DOHH2 (cell line): ENCODE results near the gene STRN4.
A peak's percentile ranks its signal among the peaks of the same experiment; 100 is the strongest.

Experiments used
- H3F3A ChIP-seq: fragments of 200-600 bp; sonication (generic), shearing (Covaris generic); 2 replicates; pipeline ENCODE4 v1.6.0; 2016; ENCODE audit warnings: antibody characterized with exemption, mild to moderate bottlenecking; ENCODE audit not compliant: control insufficient read depth, insufficient read depth
- H3K27ac ChIP-seq: fragments of 200-600 bp; sonication (generic); 2 replicates; pipeline ENCODE4 v1.5.1; 2014; ENCODE audit warnings: low read depth, mild to moderate bottlenecking, low read length, moderate library complexity
- H3K27me3 ChIP-seq: fragments of 200-600 bp; sonication (generic); 2 replicates; pipeline ENCODE4 v1.6.1; 2014; ENCODE audit warnings: mild to moderate bottlenecking, low read length, mixed read lengths; ENCODE audit not compliant: control insufficient read depth
- H3K36me3 ChIP-seq: fragments of 200-600 bp; sonication (generic); 2 replicates; pipeline ENCODE4 v1.6.1; 2014; ENCODE audit warnings: mild to moderate bottlenecking, low read length, moderate library complexity, mixed read lengths; ENCODE audit not compliant: control insufficient read depth
- H3K4me1 ChIP-seq: fragments of 200-600 bp; sonication (generic); 2 replicates; pipeline ENCODE4 v1.6.1; 2014; ENCODE audit warnings: mild to moderate bottlenecking, low read length, mixed read lengths; ENCODE audit not compliant: control insufficient read depth
- H3K4me2 ChIP-seq: fragments of 200-600 bp; sonication (generic); 2 replicates; pipeline ENCODE4 v1.6.0; 2014; ENCODE audit warnings: mild to moderate bottlenecking, low read length, moderate library complexity
- H3K4me3 ChIP-seq: fragments of 200-600 bp; sonication (generic); 2 replicates; pipeline ENCODE4 v1.5.1; 2014; ENCODE audit warnings: mild to moderate bottlenecking, low read length, mixed read lengths
- H3K79me2 ChIP-seq: fragments of 200-600 bp; sonication (generic); 2 replicates; pipeline ENCODE4 v1.6.1; 2014; ENCODE audit warnings: mild to moderate bottlenecking, low read length, mixed read lengths; ENCODE audit not compliant: control insufficient read depth
- H3K9me2 ChIP-seq: fragments of 200-600 bp; sonication (generic); replicated peaks from 2 replicates; pipeline ENCODE4 v1.6.1; 2014; ENCODE audit warnings: mild to moderate bottlenecking, low read length, mixed read lengths; ENCODE audit not compliant: control insufficient read depth
- H3K9me3 ChIP-seq: fragments of 200-600 bp; sonication (generic); 2 replicates; pipeline ENCODE4 v1.6.1; 2014; ENCODE audit warnings: antibody characterized with exemption, low read length, mixed read lengths; ENCODE audit not compliant: control insufficient read depth, insufficient read depth
- H4K20me1 ChIP-seq: fragments of 200-600 bp; sonication (generic); 2 replicates; pipeline ENCODE4 v1.6.0; 2014; ENCODE audit warnings: low read depth, mild to moderate bottlenecking, antibody characterized with exemption, low read length, moderate library complexity; ENCODE audit not compliant: control insufficient read depth, insufficient read depth
- EZH2phosphoT487 ChIP-seq: fragments of 200-600 bp; sonication (generic); IDR thresholded peaks from 2 replicates; pipeline ENCODE4 v1.6.1; 2017; ENCODE audit warnings: borderline replicate concordance, mild to moderate bottlenecking, antibody characterized with exemption, low read length, moderate library complexity, mixed read lengths
- TF ChIP-seq, protein P1 (sequence below): fragments of 200-600 bp; sonication (generic); IDR thresholded peaks from one replicate; pipeline ENCODE4 v1.5.1; 2014; ENCODE audit warnings: antibody characterized with exemption, mild to moderate bottlenecking, low read depth, low read length; ENCODE audit not compliant: poor library complexity, severe bottlenecking

The STRN4 gene

DNA sequence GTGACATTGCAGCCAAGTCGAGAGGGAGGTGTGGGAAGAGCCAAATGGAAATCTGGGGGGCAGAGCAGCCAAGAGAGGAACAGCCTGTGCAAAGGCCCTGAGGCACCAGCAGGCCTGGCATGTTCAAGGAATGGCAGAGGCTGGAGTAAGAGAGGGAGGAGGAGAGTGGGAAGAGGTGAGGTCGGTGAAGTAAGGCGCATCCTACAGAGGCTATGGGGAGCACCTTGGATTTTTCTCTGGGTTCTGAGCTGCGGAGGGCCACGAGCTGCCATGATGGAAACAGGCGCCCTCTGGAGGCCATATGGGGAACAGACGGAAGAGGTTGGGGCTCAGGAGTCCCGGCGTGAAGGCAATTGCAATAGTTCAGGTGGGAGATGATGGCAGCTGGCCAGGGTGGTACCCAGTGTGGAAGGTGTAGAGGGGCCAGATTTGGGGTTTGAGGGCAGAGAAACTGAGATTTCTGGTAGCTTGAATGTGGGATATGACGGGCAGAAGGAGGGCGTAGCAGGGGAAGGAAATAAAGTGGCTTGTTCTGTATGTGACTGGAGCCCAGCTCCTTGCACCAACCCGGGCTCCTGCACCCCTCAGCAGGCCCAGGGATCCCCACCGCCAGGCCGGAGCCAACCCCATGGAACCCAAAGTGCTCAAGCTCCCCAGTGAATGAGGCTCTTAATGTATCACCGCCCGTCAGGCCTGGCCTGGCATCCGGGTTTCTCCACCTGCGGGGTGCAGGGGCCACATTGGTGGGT is 20.5 kb upstream of the STRN4 start:
- no peaks in the 10 kb centered on the region for H3K36me3 ChIP-seq
- no peaks in the 10 kb centered on the region for H3K27me3 ChIP-seq
- no peaks in the 10 kb centered on the region for H3K9me2 ChIP-seq
- no peaks in the 10 kb centered on the region for H3K9me3 ChIP-seq
- H3F3A ChIP-seq: 0 out of 2 replicates have a peak, but pooled peaks cover 3% of the 10 kb centered on the region
- no peaks in the 10 kb centered on the region for H4K20me1 ChIP-seq
- H3K79me2 ChIP-seq: no peaks in the 10 kb centered on the region
- no peak overlapping the region for H3K4me2 ChIP-seq
- no peak overlapping the region for H3K4me3 ChIP-seq
- H3K27ac ChIP-seq: no peak overlapping the region
- no peak for TF ChIP-seq EZH2phosphoT487
- TF ChIP-seq, protein P1, sequence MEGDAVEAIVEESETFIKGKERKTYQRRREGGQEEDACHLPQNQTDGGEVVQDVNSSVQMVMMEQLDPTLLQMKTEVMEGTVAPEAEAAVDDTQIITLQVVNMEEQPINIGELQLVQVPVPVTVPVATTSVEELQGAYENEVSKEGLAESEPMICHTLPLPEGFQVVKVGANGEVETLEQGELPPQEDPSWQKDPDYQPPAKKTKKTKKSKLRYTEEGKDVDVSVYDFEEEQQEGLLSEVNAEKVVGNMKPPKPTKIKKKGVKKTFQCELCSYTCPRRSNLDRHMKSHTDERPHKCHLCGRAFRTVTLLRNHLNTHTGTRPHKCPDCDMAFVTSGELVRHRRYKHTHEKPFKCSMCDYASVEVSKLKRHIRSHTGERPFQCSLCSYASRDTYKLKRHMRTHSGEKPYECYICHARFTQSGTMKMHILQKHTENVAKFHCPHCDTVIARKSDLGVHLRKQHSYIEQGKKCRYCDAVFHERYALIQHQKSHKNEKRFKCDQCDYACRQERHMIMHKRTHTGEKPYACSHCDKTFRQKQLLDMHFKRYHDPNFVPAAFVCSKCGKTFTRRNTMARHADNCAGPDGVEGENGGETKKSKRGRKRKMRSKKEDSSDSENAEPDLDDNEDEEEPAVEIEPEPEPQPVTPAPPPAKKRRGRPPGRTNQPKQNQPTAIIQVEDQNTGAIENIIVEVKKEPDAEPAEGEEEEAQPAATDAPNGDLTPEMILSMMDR: peak; percentile 92
- H3K4me1 ChIP-seq: no peaks in the 10 kb centered on the region

GRCh38 chr19:46764817-46765291 is 18.6 kb upstream of the STRN4 start:
- Histone ChIP-seq H3K9me3 (no peaks in the 10 kb centered on the region), H3K36me3 (no peaks in the 10 kb centered on the region), H3K27ac (no peak overlapping the region), H3K9me2 (no peaks in the 10 kb centered on the region), H3K4me1 (no peaks in the 10 kb centered on the region), H3F3A (no peaks in the 10 kb centered on the region), H3K4me2 (no peak overlapping the region), H3K79me2 (no peaks in the 10 kb centered on the region), H3K4me3 (no peak overlapping the region), H4K20me1 (no peaks in the 10 kb centered on the region), H3K27me3 (no peaks in the 10 kb centered on the region)
- TF ChIP-seq EZH2phosphoT487: no peak
- TF ChIP-seq, protein P1: no peak

DNA sequence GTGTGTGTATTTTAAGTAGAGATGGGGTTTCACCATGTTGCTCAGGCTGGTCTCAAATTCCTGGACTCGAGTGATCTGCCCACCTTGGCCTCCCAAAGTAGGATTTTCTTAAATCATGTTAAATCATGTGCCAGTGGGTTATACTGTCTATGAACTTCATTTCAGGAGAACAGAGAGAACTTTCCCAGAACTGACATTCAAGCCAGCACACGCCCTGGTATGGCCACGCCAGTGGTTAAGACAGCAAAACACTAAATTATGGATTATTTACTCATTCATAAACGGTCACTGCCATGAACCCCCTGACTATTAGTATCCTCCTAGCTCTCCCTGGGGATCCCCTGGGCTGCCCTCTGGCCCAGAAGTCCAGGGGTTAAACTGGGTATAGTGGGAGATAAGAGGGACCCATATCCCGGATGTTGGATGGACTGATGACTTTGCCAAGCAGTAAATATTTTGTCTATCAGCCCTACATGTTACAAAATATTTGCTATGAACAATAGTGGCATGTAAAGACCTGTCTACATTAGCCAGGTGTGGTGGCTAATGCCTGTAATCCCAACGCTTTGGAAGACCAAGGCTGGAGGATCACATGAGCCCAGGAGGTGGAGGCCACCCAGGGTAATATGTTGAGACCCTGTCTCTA is 16.1 kb upstream of the STRN4 start:
- Histone ChIP-seq H3K27ac (no peak overlapping the region), H3K4me1 (peaks cover 2% of the 10 kb centered on the region; the same call in 1 of the 2 replicates), H3F3A (no peaks in the 10 kb centered on the region), H3K36me3 (peaks cover 7% of the 10 kb centered on the region), H3K9me2 (no peaks in the 10 kb centered on the region), H3K4me3 (no peak overlapping the region), H3K9me3 (no peaks in the 10 kb centered on the region), H3K27me3 (no peaks in the 10 kb centered on the region), H4K20me1 (no peaks in the 10 kb centered on the region; the same call in 1 of the 2 replicates), H3K79me2 (no peaks in the 10 kb centered on the region), H3K4me2 (no peak overlapping the region)
- TF ChIP-seq, protein P1: no peak
- no peak for TF ChIP-seq EZH2phosphoT487
